Liver (tissue), 3 donors: ENCODE measurements around the gene SPATA22.
"Not testable (repeated sequence)": the region's sequence is repeated elsewhere in the genome, so short reads cannot be mapped to it uniquely, and the experiment has no call there.

Experiments used
- ATF3 ChIP-seq: IDR thresholded peaks from 2 replicates; pipeline ENCODE4 v1.6.1; 2016; ENCODE audit warnings: antibody characterized with exemption
- CTCF ChIP-seq: fragments of 150-350 bp; IDR thresholded peaks from 2 replicates; pipeline ENCODE4 v1.5.1; 2017; ENCODE audit warnings: improper control_type of control experiment, low read depth, low read length; ENCODE audit not compliant: missing input control
- FOXA1 ChIP-seq: IDR thresholded peaks from 2 replicates; pipeline ENCODE4 v1.6.1; 2016; ENCODE audit warnings: antibody characterized with exemption
- HNF4G ChIP-seq: IDR thresholded peaks from 2 replicates; pipeline ENCODE4 v1.6.1; 2016; ENCODE audit warnings: antibody characterized with exemption
- MAX ChIP-seq: IDR thresholded peaks from 2 replicates; pipeline ENCODE4 v1.6.1; 2016; ENCODE audit warnings: antibody characterized with exemption
- RAD21 ChIP-seq, 2 donors: IDR thresholded peaks; 2 replicates each; pipeline ENCODE4 v1.6.1; 2016; ENCODE audit warnings: antibody characterized with exemption in 2 of 2, mild to moderate bottlenecking in 2 of 2
- REST ChIP-seq: IDR thresholded peaks from 2 replicates; pipeline ENCODE4 v1.6.1; 2016; ENCODE audit warnings: antibody characterized with exemption, mild to moderate bottlenecking
- SP1 ChIP-seq: IDR thresholded peaks from 2 replicates; pipeline ENCODE4 v1.6.1; 2018; ENCODE audit warnings: antibody characterized with exemption, mild to moderate bottlenecking
- TAF1 ChIP-seq: conservative IDR thresholded peaks from 2 replicates; pipeline ENCODE4 v1.6.1; 2016; ENCODE audit warnings: antibody characterized with exemption, mild to moderate bottlenecking
- YY1 ChIP-seq: IDR thresholded peaks from 2 replicates; pipeline ENCODE4 v1.6.1; 2016; ENCODE audit warnings: antibody characterized with exemption, mild to moderate bottlenecking
- donor health status: healthy.
- donor health status: healthy.

- TF ChIP-seq CTCF; SP1; REST; TAF1; RAD21 (IDR thresholded peaks at IDR 0.05); ATF3; FOXA1; HNF4G; YY1; MAX: not testable (repeated sequence)
Measured at GRCh38 chr17:3412216-3412615, 59.4 kb downstream of the SPATA22 start.
